GM12878 (cell line): ENCODE results near the gene MITF. TPM values are rescaled to one million over a fixed set of nuclear protein-coding genes. Genes with fewer than 3 reads are reported as not detected.

ENCODE experiments used
- ATAC-seq: fragments of 200-7000 bp; cut with Tn5 transposase; 3 replicates; pipeline ENCODE4 v1.9.1; 2020; ENCODE audit warnings: mild to moderate bottlenecking, moderate library complexity
- BruUV-seq: library from RNA; stranded (reverse); fragments of 400-500 nt; replicated peaks from 2 replicates; lab custom pipeline; 2021; lab: Mats Ljungman, UMichigan
- CTCF ChIA-PET: fragments of 300-600 bp; sonication (Branson Sonifier 250); formaldehyde crosslinking; extraction: SDS; loops from one replicate; lab custom pipeline; 2021; ENCODE audit warnings: inconsistent platforms; lab: Yijun Ruan, JAX
- POLR2A ChIA-PET: fragments of 350-600 bp; formaldehyde crosslinking; extraction: SDS; loops from one replicate; lab custom pipeline; 2021; ENCODE audit warnings: inconsistent platforms; lab: Charles Lee
- RAD21 ChIA-PET: fragments of 300-600 bp; sonication (Branson Sonifier 250); formaldehyde crosslinking; loops from one replicate; lab custom pipeline; 2023; ENCODE audit warnings: antibody characterized with exemption; ENCODE audit not compliant: unreplicated experiment; lab: Charles Lee
- SMC1A ChIA-PET: fragments of 300-600 bp; sonication (Branson Sonifier 250); formaldehyde crosslinking; loops from one replicate; lab custom pipeline; 2023; ENCODE audit not compliant: unreplicated experiment, uncharacterized antibody; lab: Charles Lee
- DNase-seq: peaks from one replicate; pipeline ENCODE4 v3.0.0-alpha.2; 2011; ENCODE audit warnings: low read depth, low spot score
- FAIRE-seq: peaks from 3 replicates; lab custom pipeline; 2011; peaks lifted over from hg19 to GRCh38; lab: Jason Lieb, UNC
- H2AFZ ChIP-seq: 2 replicates; pipeline ENCODE4 v1.6.0; 2011; ENCODE audit warnings: low read depth, low read length, control low read depth; ENCODE audit not compliant: control insufficient read depth
- H3K27ac ChIP-seq: 2 replicates; pipeline ENCODE4 v1.5.1; 2011; ENCODE audit warnings: control low read depth; ENCODE audit not compliant: control insufficient read depth, insufficient read depth
- H3K27me3 ChIP-seq, 2 experiments: replicated peaks in 1 of 2; 2 replicates each; pipeline versions ENCODE4 v1.6.0 to v1.6.1; 2011; ENCODE audit warnings: low read length in 1 of 2; ENCODE audit not compliant: control insufficient read depth in 2 of 2, insufficient read depth in 2 of 2
- H3K36me3 ChIP-seq, 2 experiments: 2 replicates each; pipeline ENCODE4 v1.5.1; 2011; ENCODE audit warnings: low read length in 1 of 2; ENCODE audit not compliant: control insufficient read depth in 2 of 2, insufficient read depth in 2 of 2
- H3K4me1 ChIP-seq: 2 replicates; pipeline ENCODE4 v1.6.1; 2011; ENCODE audit warnings: mild to moderate bottlenecking, low read length, moderate library complexity, mixed read lengths; ENCODE audit not compliant: control insufficient read depth, insufficient read depth
- H3K4me2 ChIP-seq: 2 replicates; pipeline ENCODE4 v1.6.0; 2011; ENCODE audit warnings: control low read depth; ENCODE audit not compliant: control insufficient read depth, insufficient read depth
- H3K4me3 ChIP-seq: fragments of 200-600 bp; sonication (generic); 2 replicates; pipeline ENCODE4 v1.5.1; 2016
- H3K79me2 ChIP-seq: 2 replicates; pipeline ENCODE4 v1.6.0; 2011; ENCODE audit warnings: low read length; ENCODE audit not compliant: control insufficient read depth, insufficient read depth
- H3K9ac ChIP-seq: 2 replicates; pipeline ENCODE4 v1.8.0; 2011; ENCODE audit warnings: low read length, control low read depth, mixed read lengths; ENCODE audit not compliant: control insufficient read depth, insufficient read depth
- H3K9me3 ChIP-seq: replicated peaks from 3 replicates; pipeline ENCODE4 v1.5.1; 2011; ENCODE audit warnings: mild to moderate bottlenecking, low read length; ENCODE audit not compliant: control insufficient read depth, insufficient read depth
- H4K20me1 ChIP-seq: 2 replicates; pipeline ENCODE4 v1.6.0; 2011; ENCODE audit not compliant: control insufficient read depth, insufficient read depth
- ASH2L ChIP-seq: fragments of 300-600, 200-600 bp; sonication (generic); IDR thresholded peaks from 2 replicates; pipeline ENCODE4 v1.6.1; 2017; ENCODE audit warnings: low read depth, mild to moderate bottlenecking, borderline replicate concordance
- BCL11A ChIP-seq: IDR thresholded peaks from 2 replicates; pipeline ENCODE4 v1.6.1; 2011; ENCODE audit warnings: low read depth, low read length
- BRCA1 ChIP-seq: IDR thresholded peaks from 2 replicates; pipeline ENCODE4 v1.6.1; 2011; ENCODE audit warnings: low read depth, low read length, improper control_type of control experiment
- CBX3 ChIP-seq: fragments of 200-600 bp; sonication (generic); IDR thresholded peaks from 2 replicates; pipeline ENCODE4 v1.6.1; 2016; ENCODE audit warnings: low read depth, borderline replicate concordance
- CUX1 ChIP-seq: IDR thresholded peaks from 2 replicates; pipeline ENCODE4 v1.6.1; 2012; ENCODE audit warnings: improper control_type of control experiment, low read depth, low read length; ENCODE audit not compliant: insufficient replicate concordance
- EP300 ChIP-seq, 2 experiments: fragments of 150-350 bp in 1 of 2; IDR thresholded peaks; 2 replicates each; pipeline ENCODE4 v1.6.1; 2011 to 2012; ENCODE audit warnings: low read depth in 2 of 2, low read length in 2 of 2, borderline replicate concordance in 1 of 2, improper control_type of control experiment in 1 of 2, inconsistent platforms in 1 of 2; ENCODE audit not compliant: control insufficient read depth in 1 of 2
- EZH2 ChIP-seq: IDR thresholded peaks from 2 replicates; pipeline ENCODE4 v1.6.1; 2012; ENCODE audit warnings: low read depth, mild to moderate bottlenecking, control low read depth, inconsistent platforms, low read length, borderline replicate concordance; ENCODE audit not compliant: control insufficient read depth
- FOS ChIP-seq: IDR thresholded peaks from 3 replicates; pipeline ENCODE4 v1.6.1; 2011; ENCODE audit warnings: borderline replicate concordance; ENCODE audit not compliant: insufficient read length; ENCODE audit errors: extremely low read depth
- KAT2A ChIP-seq: conservative IDR thresholded peaks from 2 replicates; pipeline ENCODE4 v1.6.1; 2011; ENCODE audit warnings: low read depth, low read length; ENCODE audit not compliant: control insufficient read depth
- MYB ChIP-seq: fragments of 150-350 bp; IDR thresholded peaks from 2 replicates; pipeline ENCODE4 v1.6.1; 2014; ENCODE audit warnings: mild to moderate bottlenecking, low read depth, low read length, borderline replicate concordance
- MYC ChIP-seq: IDR thresholded peaks from 2 replicates; pipeline ENCODE4 v1.6.1; 2011; ENCODE audit warnings: mild to moderate bottlenecking, low read length, moderate library complexity, inconsistent platforms; ENCODE audit not compliant: insufficient read depth, insufficient replicate concordance, insufficient read length, severe bottlenecking
- NRF1 ChIP-seq: conservative IDR thresholded peaks from 2 replicates; pipeline ENCODE4 v1.6.1; 2011; ENCODE audit warnings: mild to moderate bottlenecking, low read depth, low read length, improper control_type of control experiment
- PAX8 ChIP-seq: fragments of 450-650 bp; IDR thresholded peaks from 2 replicates; pipeline ENCODE4 v1.6.1; 2017; ENCODE audit warnings: mild to moderate bottlenecking, moderate library complexity
- SIN3A ChIP-seq: IDR thresholded peaks from 2 replicates; pipeline ENCODE4 v1.6.1; 2012; ENCODE audit warnings: low read depth, low read length, improper control_type of control experiment
- SMAD5 ChIP-seq: IDR thresholded peaks from 2 replicates; pipeline ENCODE4 v1.6.1; 2016; ENCODE audit warnings: antibody characterized with exemption, low read depth
- SREBF2 ChIP-seq: IDR thresholded peaks from 2 replicates; pipeline ENCODE4 v1.6.1; 2012; ENCODE audit warnings: mild to moderate bottlenecking, low read length
- TCF3 ChIP-seq: IDR thresholded peaks from 2 replicates; pipeline ENCODE4 v1.6.1; 2012; ENCODE audit warnings: low read depth, mild to moderate bottlenecking, low read length, borderline replicate concordance; ENCODE audit not compliant: insufficient read depth
- ZNF274 ChIP-seq: IDR thresholded peaks from one replicate; pipeline ENCODE4 v1.8.0; 2011; ENCODE audit not compliant: insufficient read length, insufficient read depth
- ZNF384 ChIP-seq: IDR thresholded peaks from 2 replicates; pipeline ENCODE4 v1.6.1; 2012; ENCODE audit warnings: low read depth, mild to moderate bottlenecking, low read length, improper control_type of control experiment, borderline replicate concordance
- ZNF622 ChIP-seq: fragments of 450-650 bp; IDR thresholded peaks from 2 replicates; pipeline ENCODE4 v1.6.1; 2017; ENCODE audit warnings: mild to moderate bottlenecking, inconsistent platforms
- WGBS: methylation state at CpG from one replicate; pipeline ENCODE4 v1.1.6; 2016; ENCODE audit warnings: low lambda C conversion rate; ENCODE audit not compliant: insufficient replicate concordance, insufficient coverage; ENCODE audit errors: missing lambda C conversion rate; 5-methylcytosine and 5-hydroxymethylcytosine counted together
- in situ Hi-C: fragments of 300-500 bp; cut with MboI; formaldehyde crosslinking; loops from 9 replicates; pipeline ENCODE4 v1.14.3; 2018; ENCODE audit warnings: mixed read lengths
- intact Hi-C: fragments of 100-400 bp; cut with micrococcal nuclease; formaldehyde crosslinking; loops from one replicate; pipeline ENCODE4 v1.14.2; 2022; ENCODE audit not compliant: unreplicated experiment
- polyA plus RNA-seq, 11 experiments: library from polyadenylated mRNA; depleted of rRNA in 4 of 11; unstranded in 6 of 11; stranded (reverse) in 5 of 11; fragments of >200 nt; fragmentation: Nextera tagmentation in 4 of 11; fragmentation: Illumina TruSeq in 1 of 11; extraction: Ambion mirVana in 4 of 11; extraction: Trizol in 1 of 11; gene quantifications; 1 replicate in 1 of 11; 2 replicates in 10 of 11; pipeline versions ENCODE4 v1.2.1 to v1.2.3, GENCODE V29; 2011 to 2016; ENCODE audit warnings: inconsistent platforms in 2 of 11, missing spikeins in 2 of 11, low read depth in 1 of 11
- total RNA-seq, 4 experiments: library from RNA; depleted of rRNA in 3 of 4; stranded (reverse); fragments of >200 nt in 3 of 4; fragmentation: Illumina TruSeq in 1 of 4; extraction: Trizol in 1 of 4; gene quantifications; 2 replicates each; pipeline versions ENCODE4 v1.2.1 to v1.2.3, GENCODE V29; 2013 to 2021

MITF gene
- total and polyA plus RNA-seq, 10 of the 15 experiments (the other 5 are each of a cell fraction or from before 2014, with no cell fraction given), result under 0.01 to 0.90 (median 0.06) TPM; not detected in 3

- Histone ChIP-seq H3K79me2 (no peaks in the 10 kb centered on the region), H3K4me3 (no peak overlapping the region), H4K20me1 (no peaks in the 10 kb centered on the region), H3K27ac (no peak overlapping the region), H2AFZ (no peak overlapping the region), H3K27me3 (peaks cover 1 to 5% of the 10 kb centered on the region in 2 experiments), H3K9ac (no peak overlapping the region), H3K4me2 (no peak overlapping the region), H3K4me1 (no peaks in the 10 kb centered on the region), H3K36me3 (no peaks in the 10 kb centered on the region), H3K9me3 (no peaks in the 10 kb centered on the region)
- DNase-seq (no peak), FAIRE-seq (no peak), ATAC-seq (no peak)
- ChIA-PET POLR2A (no interaction called here), CTCF (no interaction called here), RAD21 (no interaction called here), SMC1A (no interaction called here)
- 2% methylated on average over 3 of the region's 3 CpGs for WGBS
- TF ChIP-seq BRCA1, result no peak
- no peak for TF ChIP-seq ZNF384
- TF ChIP-seq SMAD5, result no peak
- no peak for TF ChIP-seq MYB
- no peak for TF ChIP-seq EP300 (IDR thresholded peaks at IDR 0.05; ENCODE audit: borderline replicate concordance in 1 of 2, control insufficient read depth in 1 of 2, low read depth in 2 of 2, low read length in 2 of 2)
- TF ChIP-seq PAX8, result no peak
- TF ChIP-seq CUX1, result no peak
- no peak for TF ChIP-seq SREBF2
- TF ChIP-seq TCF3, result no peak
- no peak for TF ChIP-seq SIN3A
- no peak for TF ChIP-seq FOS
- TF ChIP-seq NRF1, result no peak
- TF ChIP-seq EZH2, result no peak
- no peak for TF ChIP-seq KAT2A
- no peak for TF ChIP-seq MYC
- no peak for TF ChIP-seq ASH2L
- TF ChIP-seq ZNF622, result no peak
- TF ChIP-seq CBX3, result no peak
- no peak for TF ChIP-seq BCL11A
- no peak for TF ChIP-seq ZNF274
- intact Hi-C loops (no loop called here), in situ Hi-C loops (no loop called here)
- BruUV-seq, result no TSS peak
Measured at GRCh38 chr3:69737392-69737791, 1.9 kb upstream of the MITF start.
